ENCODE results near the gene CCDC78. TPM values are rescaled to one million over a fixed set of nuclear protein-coding genes. Genes with fewer than 3 reads are reported as not detected.
A peak's percentile ranks its signal among the peaks of the same experiment; 100 is the strongest.

Gene CCDC78
- total and polyA plus RNA-seq, 2 of the 13 experiments (the other 11 are each of a cell fraction or from before 2014, with no cell fraction given) = 0.53 to 1.5 TPM

GRCh38 chr16:695355-696089 lies 30.7 kb downstream of the CCDC78 start (continued):
- peak; percentile 60; the same call in 1 of the 2 replicates for TF ChIP-seq CERS6 (CRISPR knock-in tag; IDR thresholded peaks at IDR 0.05)
- no peak for TF ChIP-seq IRF1 (CRISPR knock-in tag; IDR thresholded peaks at IDR 0.05; ENCODE audit: low read depth)
- TF ChIP-seq MEIS1 (CRISPR knock-in tag; IDR thresholded peaks at IDR 0.05; ENCODE audit: borderline replicate concordance) = no peak; the same call in 1 of the 2 replicates
- TF ChIP-seq CREM (IDR thresholded peaks at IDR 0.05) = no peak
- no peak for TF ChIP-seq CREM (CRISPR knock-in tag; IDR thresholded peaks at IDR 0.05)
- TF ChIP-seq HES4 (CRISPR knock-in tag; IDR thresholded peaks at IDR 0.05; ENCODE audit: borderline replicate concordance) = peak; percentile 85; the same call in 1 of the 2 replicates
- TF ChIP-seq HNF4G (IDR thresholded peaks at IDR 0.05; ENCODE audit: borderline replicate concordance, low read depth, low read length) = no peak
- TF ChIP-seq HNF4G (CRISPR knock-in tag; IDR thresholded peaks at IDR 0.05; ENCODE audit: borderline replicate concordance, low read depth) = 0 out of 2 replicates have a peak, but pooled peaks have one; percentile 23
- no peak for TF ChIP-seq ZNF615 (CRISPR knock-in tag; IDR thresholded peaks at IDR 0.05; ENCODE audit: borderline replicate concordance)
- TF ChIP-seq ZBTB33 (CRISPR knock-in tag; IDR thresholded peaks at IDR 0.05) = no peak; the same call in 1 of the 2 replicates
- TF ChIP-seq ZNF580 (CRISPR knock-in tag; IDR thresholded peaks at IDR 0.05; ENCODE audit: borderline replicate concordance, low read depth) = no peak
- no peak for TF ChIP-seq KDM6A (CRISPR knock-in tag; IDR thresholded peaks at IDR 0.05; ENCODE audit: low read depth)
- TF ChIP-seq ZBTB38 (CRISPR knock-in tag; IDR thresholded peaks at IDR 0.05) = peak; percentile 75
- TF ChIP-seq ZNF33A (CRISPR knock-in tag; IDR thresholded peaks at IDR 0.05; ENCODE audit: borderline replicate concordance) = no peak
- TF ChIP-seq ZNF460 (CRISPR knock-in tag; IDR thresholded peaks at IDR 0.05; ENCODE audit: borderline replicate concordance) = no peak
- no peak for TF ChIP-seq ATM (IDR thresholded peaks at IDR 0.05; ENCODE audit: borderline replicate concordance)
- TF ChIP-seq MATR3 (CRISPR knock-in tag; IDR thresholded peaks at IDR 0.05) = no peak
- TF ChIP-seq PTBP1 (IDR thresholded peaks at IDR 0.05; ENCODE audit: low read depth, low read length, poor library complexity, severe bottlenecking) = no peak
- no peak for TF ChIP-seq BRD4 (CRISPR knock-in tag; IDR thresholded peaks at IDR 0.05)
- no peak for TF ChIP-seq JDP2 (CRISPR knock-in tag; IDR thresholded peaks at IDR 0.05; ENCODE audit: borderline replicate concordance)
- no peak for TF ChIP-seq TAF15 (IDR thresholded peaks at IDR 0.05; ENCODE audit: low read depth, low read length, poor library complexity, severe bottlenecking)
- no peak for TF ChIP-seq ZFP36L2 (CRISPR knock-in tag; IDR thresholded peaks at IDR 0.05)
- TF ChIP-seq ZNF781 (CRISPR knock-in tag; IDR thresholded peaks at IDR 0.05; ENCODE audit: borderline replicate concordance, not compliant biosample characterization) = no peak
- no peak for TF ChIP-seq SIX1 (CRISPR knock-in tag; IDR thresholded peaks at IDR 0.05; ENCODE audit: borderline replicate concordance)
- TF ChIP-seq KDM4B (CRISPR knock-in tag; IDR thresholded peaks at IDR 0.05) = no peak
- no peak for TF ChIP-seq ZNF569 (CRISPR knock-in tag; IDR thresholded peaks at IDR 0.05; ENCODE audit: borderline replicate concordance)
- TF ChIP-seq MTF1 (CRISPR knock-in tag; IDR thresholded peaks at IDR 0.05) = no peak
- no peak for TF ChIP-seq CEBPB (IDR thresholded peaks at IDR 0.05; ENCODE audit: borderline replicate concordance, low read depth, low read length)
